HG03439 (cell line): Measurements from ENCODE around the gene ZFYVE16.
"Not testable (repeated sequence)": the region's sequence is repeated elsewhere in the genome, so short reads cannot be mapped to it uniquely, and the experiment has no call there.

ENCODE experiments used
- ATAC-seq: cut with Tn5 transposase; IDR thresholded peaks from one replicate; pipeline ENCODE4 v1.9.1; 2021; ENCODE audit warnings: mild to moderate bottlenecking, moderate library complexity; ENCODE audit not compliant: unreplicated experiment

ZFYVE16 gene

GRCh38 chr5:80407735-80408483 is at the start of gene ZFYVE16:
TSS of gene ZFYVE16 (plus strand) at chr5:80408064. CDS start at chr5:80434148, 26,084 bp downstream.
- peak; percentile 86 for ATAC-seq

DNA sequence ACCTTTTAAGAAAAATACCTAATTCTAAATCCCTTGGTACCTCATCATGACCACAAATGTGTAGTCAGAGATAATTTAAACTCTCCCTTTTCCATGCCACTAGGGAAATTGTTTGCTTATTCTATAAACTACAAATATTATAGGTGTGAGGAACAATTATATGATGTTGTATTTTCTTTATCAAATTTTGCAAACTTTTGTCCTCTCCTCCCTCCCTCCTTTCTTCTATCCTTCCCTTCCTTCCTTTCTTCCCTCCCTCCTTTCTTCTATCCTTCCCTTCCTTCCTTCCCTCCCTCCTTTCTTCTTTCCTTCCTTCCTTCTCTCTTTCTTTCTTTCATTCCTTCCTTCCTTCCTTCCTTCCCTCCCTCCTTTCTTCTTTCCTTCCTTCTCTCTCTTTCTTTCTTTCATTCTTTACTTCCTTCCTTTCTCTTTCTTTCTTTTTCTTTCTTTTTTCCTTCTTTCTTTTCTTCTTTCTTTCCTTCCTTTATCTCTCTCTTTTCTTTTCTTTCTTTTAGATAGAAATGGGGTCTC is 46.9 kb upstream of the ZFYVE16 start:
- ATAC-seq: no peak

DNA sequence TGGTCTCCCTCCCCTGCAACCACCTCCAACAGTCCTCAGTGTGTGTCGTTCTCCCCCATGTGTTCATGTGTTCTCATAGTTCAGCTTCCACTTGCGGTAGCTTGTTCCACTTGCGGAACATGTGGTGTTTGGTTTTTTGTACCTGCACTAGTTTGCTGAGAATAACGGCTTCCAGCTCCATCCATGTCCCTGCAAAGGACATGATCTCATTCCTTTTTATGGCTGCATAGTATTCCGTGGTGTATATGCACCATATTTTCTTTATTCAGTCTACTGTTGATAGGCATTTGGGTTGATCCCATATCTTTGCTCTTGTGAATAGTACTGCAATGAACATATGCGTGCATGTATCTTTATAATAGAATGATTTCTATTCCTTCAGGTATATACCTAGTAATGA is 43.0 kb upstream of the ZFYVE16 start:
- ATAC-seq: no peak

- no peak for ATAC-seq
These were observed 39.0 kb upstream of the ZFYVE16 start for GRCh38 chr5:80368661-80369480.

- no peak for ATAC-seq
These were observed 38.3 kb upstream of the ZFYVE16 start for GRCh38 chr5:80369521-80369920.

GRCh38 chr5:80370390-80370789 is 37.5 kb upstream of the ZFYVE16 start:
- no peak for ATAC-seq

DNA sequence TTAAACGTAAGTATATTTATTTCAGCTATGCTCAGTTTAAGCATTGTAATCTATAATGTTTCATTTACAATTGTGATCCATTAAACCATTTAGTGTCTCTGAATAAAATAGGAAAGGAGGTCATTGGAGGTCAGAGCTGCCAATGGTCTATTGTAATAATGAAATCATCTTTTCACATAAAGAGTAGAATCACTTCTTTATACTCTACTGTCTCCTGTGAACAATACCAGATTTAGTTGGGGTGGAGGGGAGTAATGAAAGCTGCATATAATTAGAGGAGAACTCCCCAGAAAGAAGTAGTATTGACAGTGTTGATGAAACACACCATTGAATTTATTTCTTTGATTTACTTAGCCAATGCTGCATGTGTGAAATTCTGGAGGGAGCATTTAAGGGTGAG is 35.1 kb upstream of the ZFYVE16 start:
- ATAC-seq: no peak

DNA sequence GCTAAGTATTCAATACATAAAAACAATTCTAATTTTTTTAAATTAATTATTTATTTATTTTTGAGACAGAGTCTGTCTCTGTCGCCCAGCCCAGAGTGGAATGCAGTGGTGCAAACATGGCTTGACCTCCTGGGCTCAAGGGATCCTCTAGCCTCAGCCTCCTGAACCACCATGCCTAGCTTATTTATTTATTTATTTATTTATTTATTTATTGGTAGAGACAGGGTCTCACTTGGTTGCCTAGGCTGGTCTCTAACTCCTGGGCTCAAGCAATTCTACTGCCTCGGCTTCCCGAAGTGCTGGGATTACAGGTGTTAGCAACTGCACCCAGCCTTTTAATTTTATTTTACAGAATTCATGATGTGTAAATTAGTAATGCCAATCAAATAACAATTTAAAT is 33.7 kb upstream of the ZFYVE16 start:
- no peak for ATAC-seq

GRCh38 chr5:80376557-80376956 is 31.3 kb upstream of the ZFYVE16 start:
- no peak for ATAC-seq

- no peak for ATAC-seq
These were observed 25.4 kb upstream of the ZFYVE16 start for GRCh38 chr5:80382488-80382887.

DNA sequence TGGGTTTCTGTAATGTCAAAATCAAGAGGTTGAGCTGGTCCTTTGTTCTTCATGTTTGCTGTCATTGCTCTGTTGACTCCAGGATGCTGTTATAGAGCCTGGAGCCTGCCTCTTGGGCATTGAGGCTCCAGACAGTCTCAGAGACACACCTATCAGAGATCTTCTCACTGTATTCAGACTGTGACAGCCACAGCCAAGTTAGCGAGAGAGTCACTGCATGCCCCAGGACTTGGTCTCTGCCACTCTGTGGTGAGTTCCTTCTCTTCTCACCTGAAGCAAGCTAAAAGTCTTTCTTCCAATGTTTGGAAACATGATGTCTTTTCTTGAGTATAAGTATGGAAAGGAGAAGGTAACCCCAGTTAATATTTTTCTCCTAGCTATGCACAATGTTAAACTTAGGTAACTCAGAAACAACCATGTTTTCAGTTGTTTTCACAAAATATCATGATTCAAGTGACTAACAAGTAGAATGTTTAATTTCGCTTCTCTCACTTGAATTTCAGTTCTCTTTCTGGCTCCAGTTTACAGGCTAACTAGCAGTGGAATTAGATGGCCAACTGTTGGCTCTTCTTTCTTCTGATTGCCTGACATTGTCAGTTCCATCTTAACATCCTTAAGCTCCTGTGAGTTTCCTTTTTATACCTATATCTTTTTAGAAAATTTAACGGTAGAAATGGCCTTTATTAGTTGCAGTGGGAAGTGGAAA is 20.6 kb upstream of the ZFYVE16 start:
- peak; percentile 69 for ATAC-seq

GRCh38 chr5:80389580-80389979 is 18.3 kb upstream of the ZFYVE16 start:
- ATAC-seq: no peak

- not testable (repeated sequence) for ATAC-seq
These were observed 17.5 kb upstream of the ZFYVE16 start for GRCh38 chr5:80390413-80390812.

GRCh38 chr5:80391267-80391666 is 16.6 kb upstream of the ZFYVE16 start:
- ATAC-seq: not testable (repeated sequence)

GRCh38 chr5:80399526-80400239 is 8.2 kb upstream of the ZFYVE16 start:
- ATAC-seq: peak; percentile 87

DNA sequence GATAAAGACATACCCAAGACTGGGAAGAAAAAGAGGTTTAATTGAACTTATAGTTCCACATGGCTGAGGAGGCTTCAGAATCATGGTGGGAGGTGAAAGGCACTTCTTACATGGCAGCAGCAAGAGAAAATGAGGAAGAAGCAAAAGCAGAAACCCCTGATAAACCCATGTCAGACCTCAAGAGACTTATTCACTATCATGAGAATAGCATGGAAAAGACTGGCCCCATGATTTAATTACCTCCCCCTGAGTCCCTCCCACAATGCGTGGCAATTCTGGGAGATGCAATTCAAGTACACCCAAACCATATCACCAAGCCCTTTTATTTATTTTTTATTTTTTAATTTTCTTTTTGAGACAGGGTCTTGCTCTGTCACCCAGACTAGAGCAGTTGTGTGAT is 7.5 kb upstream of the ZFYVE16 start:
- ATAC-seq: not testable (repeated sequence)

GRCh38 chr5:80403782-80404181 is 4.1 kb upstream of the ZFYVE16 start:
- ATAC-seq: no peak

GRCh38 chr5:80406980-80407734 is 707 bp upstream of the ZFYVE16 start:
- ATAC-seq: peak; percentile 38

DNA sequence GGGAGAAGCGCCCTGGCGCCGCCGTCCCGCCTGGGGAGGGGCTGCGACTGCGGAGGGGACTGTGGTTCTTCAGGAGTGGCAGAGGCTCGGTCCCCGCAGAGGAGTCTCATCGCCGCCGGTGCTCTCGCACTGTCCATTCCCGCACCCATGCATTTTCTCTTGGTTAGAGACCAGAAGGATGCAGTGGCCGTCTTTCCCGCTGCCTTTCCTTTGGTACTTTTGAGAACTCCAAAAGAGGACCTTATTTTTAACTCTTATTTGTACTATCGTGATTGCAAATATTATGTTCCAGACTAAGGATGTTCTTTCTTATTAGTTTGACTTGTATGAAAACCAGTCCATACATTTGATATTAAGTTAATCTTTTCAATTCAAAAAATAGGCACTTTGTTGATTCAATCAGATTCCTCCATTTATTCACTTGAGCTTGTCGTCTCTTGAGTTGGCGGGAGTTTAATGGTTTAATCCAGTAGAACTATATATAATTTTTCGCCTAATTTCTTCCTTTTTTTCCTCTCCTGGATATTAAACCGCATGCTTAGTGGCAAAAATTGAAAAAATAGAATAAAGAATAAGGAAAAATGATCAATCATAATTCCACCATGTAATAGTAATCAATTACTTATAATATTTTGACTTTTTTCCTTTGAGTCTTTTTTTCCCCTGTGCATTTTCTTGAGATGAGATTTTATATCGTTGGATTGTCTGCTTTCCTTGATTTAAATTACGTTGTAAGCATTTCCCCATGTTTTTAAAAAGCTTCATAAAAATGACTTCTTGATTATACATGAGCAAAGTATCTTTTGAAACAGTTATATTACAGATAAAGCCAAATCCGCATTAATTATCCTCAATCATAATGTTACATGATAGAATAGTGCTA is 861 bp downstream of the ZFYVE16 start:
- ATAC-seq: no peak
